Measurements from ENCODE around the gene DCTPP1. TPM values are rescaled to one million over a fixed set of nuclear protein-coding genes. Genes with fewer than 3 reads are reported as not detected.

Gene DCTPP1
- total RNA-seq, 4 donors from 2014 or later = 10.2 to 51.5 (median 28.7) TPM

GRCh38 chr16:30377812-30378235 is 52.0 kb downstream of the DCTPP1 start:
- Histone ChIP-seq H3K4me3 (peak overlapping the region; percentile 83 to 88), H3K9me3 (no peaks in the 10 kb centered on the region), H3K27ac (peak overlapping the region; percentile 100), H3K36me3 (no peaks in the 10 kb centered on the region), H3K27me3 (no peaks in the 10 kb centered on the region), H3K4me1 (no peaks in the 10 kb centered on the region)
- peak; percentile 59 to 81 for TF ChIP-seq POLR2A (IDR thresholded peaks at IDR 0.05)
- TF ChIP-seq CTCF (IDR thresholded peaks at IDR 0.05) = no peak
- DNase-seq = peak; percentile 95 to 98
- intact Hi-C loops (cut with DNase I; ENCODE audit: low total_unique reads) = no loop called here

GRCh38 chr16:30377050-30377811 is 52.6 kb downstream of the DCTPP1 start:
- peak overlapping the region; percentile 83 to 88 for H3K4me3 ChIP-seq
- no peaks in the 10 kb centered on the region for H3K4me1 ChIP-seq
- H3K27me3 ChIP-seq = no peaks in the 10 kb centered on the region
- no peak for TF ChIP-seq CTCF (IDR thresholded peaks at IDR 0.05)
- no peak for TF ChIP-seq POLR2A (IDR thresholded peaks at IDR 0.05)
- no peaks in the 10 kb centered on the region for H3K9me3 ChIP-seq
- intact Hi-C loops (cut with DNase I; ENCODE audit: low total_unique reads) = no loop called here
- peak overlapping the region; percentile 100 for H3K27ac ChIP-seq
- no peaks in the 10 kb centered on the region for H3K36me3 ChIP-seq
- DNase-seq = no peak

- no peaks in the 10 kb centered on the region for H3K4me1 ChIP-seq
Observed at GRCh38 chr16:30376461-30376902, 53.3 kb downstream of the DCTPP1 start.

GRCh38 chr16:30375864-30376263 is 54.0 kb downstream of the DCTPP1 start:
- Histone ChIP-seq H3K9me3 (no peaks in the 10 kb centered on the region), H3K27ac (peak overlapping the region in 1 of 2 donors; percentile 100), H3K4me3 (no peak overlapping the region), H3K27me3 (no peaks in the 10 kb centered on the region), H3K4me1 (no peaks in the 10 kb centered on the region), H3K36me3 (no peaks in the 10 kb centered on the region)
- intact Hi-C loops (cut with DNase I; ENCODE audit: low total_unique reads) = no loop called here
- DNase-seq = no peak
- TF ChIP-seq CTCF (IDR thresholded peaks at IDR 0.05) = no peak
- no peak for TF ChIP-seq POLR2A (IDR thresholded peaks at IDR 0.05)

More at GRCh38 chr16:30376461-30376902, 53.3 kb downstream of the DCTPP1 start:
- Histone ChIP-seq H3K27ac (peak overlapping the region; percentile 100), H3K9me3 (no peaks in the 10 kb centered on the region), H3K27me3 (no peaks in the 10 kb centered on the region), H3K36me3 (no peaks in the 10 kb centered on the region), H3K4me3 (no peak overlapping the region)
- TF ChIP-seq CTCF (IDR thresholded peaks at IDR 0.05) (no peak), POLR2A (IDR thresholded peaks at IDR 0.05) (no peak)
- intact Hi-C loops (cut with DNase I; ENCODE audit: low total_unique reads) = no loop called here
- no peak for DNase-seq

- Histone ChIP-seq H3K9me3 (no peaks in the 10 kb centered on the region), H3K36me3 (no peaks in the 10 kb centered on the region), H3K4me1 (no peaks in the 10 kb centered on the region), H3K4me3 (no peak within 1 kb of the TSS), H3K27me3 (no peaks in the 10 kb centered on the region), H3K27ac (no peak within 1 kb of the TSS)
- no peak for DNase-seq
- TF ChIP-seq CTCF (IDR thresholded peaks at IDR 0.05) (no peak), POLR2A (IDR thresholded peaks at IDR 0.05) (no peak)
- intact Hi-C loops (cut with DNase I; ENCODE audit: low total_unique reads) = no loop called here
Observed at GRCh38 chr16:30374538-30374937, 55.3 kb downstream of the DCTPP1 start, which contains the start of gene MYL11. Gene MYL11, plus strand, starts transcription at chr16:30374802. Its CDS starts 56 bp downstream, at chr16:30374858.
